H1 (cell line): ENCODE results near the gene VDAC2. TPM values are rescaled to one million over a fixed set of nuclear protein-coding genes. Genes with fewer than 3 reads are reported as not detected.

Source experiments
- CTCF ChIA-PET: fragments of 300-600 bp; sonication (Branson Sonifier 250); formaldehyde crosslinking; loops from one replicate; lab custom pipeline; 2021; ENCODE audit not compliant: partially characterized antibody; lab: Charles Lee
- POLR2A ChIA-PET: fragments of 300-600 bp; sonication (Branson Sonifier 250); formaldehyde crosslinking; loops from one replicate; lab custom pipeline; 2021; ENCODE audit warnings: inconsistent platforms; ENCODE audit not compliant: partially characterized antibody; lab: Charles Lee
- DNase-seq, 2 experiments: peaks; one replicate each; pipeline versions ENCODE4 v3.0.0 to v3.0.0-alpha.2; 2010 to 2022; ENCODE audit warnings: low spot score in 2 of 2, low read depth in 1 of 2, mixed read lengths in 1 of 2
- FAIRE-seq: peaks from 2 replicates; lab custom pipeline; 2011; peaks lifted over from hg19 to GRCh38; lab: Jason Lieb, UNC
- H2AFZ ChIP-seq: 2 replicates; pipeline ENCODE4 v1.8.1; 2012; ENCODE audit warnings: low read length, inconsistent platforms
- H2AK5ac ChIP-seq: 2 replicates; pipeline ENCODE4 v1.6.1; 2013; ENCODE audit warnings: low read depth, low read length
- H2BK120ac ChIP-seq: replicated peaks from 2 replicates; pipeline ENCODE3; 2013; ENCODE audit warnings: low read depth, low read length, inconsistent platforms
- H2BK12ac ChIP-seq: 2 replicates; pipeline ENCODE4 v1.6.1; 2013; ENCODE audit warnings: low read depth, low read length
- H2BK15ac ChIP-seq: 2 replicates; pipeline ENCODE4 v1.6.1; 2013; ENCODE audit warnings: low read length
- H2BK20ac ChIP-seq: 2 replicates; pipeline ENCODE4 v1.6.1; 2013; ENCODE audit warnings: low read length
- H2BK5ac ChIP-seq: 2 replicates; pipeline ENCODE4 v1.6.1; 2013; ENCODE audit warnings: low read depth, low read length
- H3K14ac ChIP-seq: 2 replicates; pipeline ENCODE4 v1.6.1; 2013; ENCODE audit warnings: inconsistent platforms; ENCODE audit not compliant: insufficient read length
- H3K18ac ChIP-seq: 2 replicates; pipeline ENCODE4 v1.6.1; 2013; ENCODE audit warnings: low read length; ENCODE audit errors: extremely low read depth
- H3K23ac ChIP-seq: 2 replicates; pipeline ENCODE4 v1.6.1; 2013; ENCODE audit warnings: inconsistent platforms; ENCODE audit not compliant: insufficient read length
- H3K23me2 ChIP-seq: 2 replicates; pipeline ENCODE4 v1.6.1; 2013; ENCODE audit warnings: low read depth, low read length
- H3K27ac ChIP-seq: 2 replicates; pipeline ENCODE4 v1.6.1; 2011; ENCODE audit warnings: low read depth, low read length, inconsistent platforms
- H3K27me3 ChIP-seq, 4 experiments: replicated peaks in 1 of 4; 1 replicate in 1 of 4; 2 replicates in 3 of 4; pipeline versions ENCODE4 v1.6.1 to v1.8.1; 2011 to 2013; ENCODE audit warnings: low read length in 3 of 4, mild to moderate bottlenecking in 3 of 4, inconsistent platforms in 2 of 4, mixed read lengths in 2 of 4, moderate library complexity in 1 of 4; ENCODE audit not compliant: control insufficient read depth in 3 of 4, insufficient read depth in 3 of 4; ENCODE audit errors: extremely low read depth in 1 of 4
- H3K36me3 ChIP-seq, 4 experiments: 2 replicates each; pipeline versions ENCODE4 v1.6.1 to v1.8.1; 2011 to 2013; ENCODE audit warnings: mild to moderate bottlenecking in 4 of 4, low read length in 3 of 4, moderate library complexity in 2 of 4, control low read depth in 1 of 4, inconsistent platforms in 1 of 4; ENCODE audit not compliant: insufficient read depth in 4 of 4, control insufficient read depth in 2 of 4
- H3K4ac ChIP-seq: replicated peaks from 2 replicates; pipeline ENCODE3; 2013; ENCODE audit warnings: low read length, low read depth, mixed read lengths, inconsistent platforms; ENCODE audit not compliant: insufficient read length
- H3K4me1 ChIP-seq, 4 experiments: replicated peaks in 1 of 4; 1 replicate in 1 of 4; 2 replicates in 3 of 4; pipeline versions ENCODE4 v1.6.1 to v1.8.1; 2011 to 2013; ENCODE audit warnings: low read length in 3 of 4, inconsistent platforms in 2 of 4, mixed read lengths in 1 of 4; ENCODE audit not compliant: insufficient read depth in 4 of 4, control insufficient read depth in 3 of 4
- H3K4me2 ChIP-seq, 2 experiments: 2 replicates each; pipeline versions ENCODE4 v1.6.1 to v1.8.1; 2011 to 2013; ENCODE audit warnings: low read depth in 2 of 2, low read length in 2 of 2, control low read depth in 1 of 2, inconsistent platforms in 1 of 2, mild to moderate bottlenecking in 1 of 2; ENCODE audit not compliant: insufficient read depth in 1 of 2
- H3K4me3 ChIP-seq, 4 experiments: fragments of 200-600, 300-600 bp in 1 of 4; sonication (generic), shearing (Covaris generic), sonication (Bioruptor Twin) in 1 of 4; 2 replicates each; pipeline versions ENCODE4 v1.5.1 to v1.8.1; 2011 to 2016; ENCODE audit warnings: low read length in 4 of 4, low read depth in 3 of 4, control low read depth in 2 of 4, inconsistent platforms in 2 of 4, mild to moderate bottlenecking in 2 of 4, mixed read lengths in 1 of 4, moderate library complexity in 1 of 4; ENCODE audit not compliant: insufficient read depth in 2 of 4; ENCODE audit errors: extremely low read depth in 1 of 4
- H3K56ac ChIP-seq: replicated peaks from 2 replicates; pipeline ENCODE3; 2013; ENCODE audit warnings: low read depth, mild to moderate bottlenecking, mixed read lengths, low read length, inconsistent platforms; ENCODE audit not compliant: insufficient read length
- H3K79me1 ChIP-seq: 2 replicates; pipeline ENCODE4 v1.6.1; 2013; ENCODE audit warnings: low read depth, low read length, control low read depth
- H3K79me2 ChIP-seq, 2 experiments: 2 replicates each; pipeline versions ENCODE4 v1.6.1 to v1.8.1; 2012 to 2013; ENCODE audit warnings: low read length in 2 of 2, mild to moderate bottlenecking in 2 of 2, inconsistent platforms in 1 of 2; ENCODE audit not compliant: insufficient read depth in 2 of 2, control insufficient read depth in 1 of 2
- H3K9ac ChIP-seq, 4 experiments: replicated peaks in 1 of 4; 1 replicate in 1 of 4; 2 replicates in 3 of 4; pipeline versions ENCODE4 v1.6.1 to v1.8.1; 2011 to 2013; ENCODE audit warnings: low read depth in 3 of 4, low read length in 3 of 4, control low read depth in 2 of 4, mild to moderate bottlenecking in 2 of 4, moderate library complexity in 2 of 4, inconsistent platforms in 1 of 4; ENCODE audit errors: extremely low read depth in 1 of 4
- H3K9me3 ChIP-seq, 2 experiments: 2 replicates each; pipeline versions ENCODE4 v1.6.1 to v1.8.1; 2012 to 2013; ENCODE audit warnings: mild to moderate bottlenecking in 2 of 2, moderate library complexity in 2 of 2, control low read depth in 1 of 2, inconsistent platforms in 1 of 2, low read depth in 1 of 2, low read length in 1 of 2, mixed read lengths in 1 of 2; ENCODE audit not compliant: insufficient read depth in 2 of 2
- H4K20me1 ChIP-seq, 2 experiments: replicated peaks in 1 of 2; 2 replicates each; pipeline versions ENCODE3 to v1.8.1; 2011 to 2013; ENCODE audit warnings: inconsistent platforms in 2 of 2, low read length in 2 of 2, mild to moderate bottlenecking in 1 of 2; ENCODE audit not compliant: insufficient read depth in 2 of 2, control insufficient read depth in 1 of 2
- H4K5ac ChIP-seq: 2 replicates; pipeline ENCODE4 v1.6.1; 2013; ENCODE audit warnings: low read length, low read depth, mixed read lengths, inconsistent platforms; ENCODE audit not compliant: insufficient read length
- H4K8ac ChIP-seq: 2 replicates; pipeline ENCODE4 v1.8.0; 2013; ENCODE audit warnings: mild to moderate bottlenecking, moderate library complexity, low read length, inconsistent platforms; ENCODE audit not compliant: insufficient read depth; ENCODE audit errors: extremely low read depth
- H4K91ac ChIP-seq: replicated peaks from 2 replicates; pipeline ENCODE3; 2013; ENCODE audit warnings: low read length, mixed read lengths, inconsistent platforms; ENCODE audit not compliant: insufficient read length
- BRCA1 ChIP-seq: IDR thresholded peaks from 2 replicates; pipeline ENCODE4 v1.6.1; 2012; ENCODE audit warnings: low read depth, low read length, improper control_type of control experiment
- CHD2 ChIP-seq: IDR thresholded peaks from 2 replicates; pipeline ENCODE4 v1.6.1; 2012; ENCODE audit warnings: low read length, improper control_type of control experiment
- EZH2 ChIP-seq: fragments of 200-600 bp; sonication (generic); IDR thresholded peaks from 2 replicates; pipeline ENCODE4 v1.7.1; 2012; ENCODE audit warnings: low read depth, mild to moderate bottlenecking, moderate library complexity, low read length, inconsistent platforms; ENCODE audit not compliant: severe bottlenecking
- GABPA ChIP-seq: IDR thresholded peaks from 2 replicates; pipeline ENCODE4 v1.6.1; 2011; ENCODE audit warnings: mild to moderate bottlenecking, low read length, moderate library complexity, borderline replicate concordance; ENCODE audit not compliant: insufficient read depth
- GTF2F1 ChIP-seq: IDR thresholded peaks from 2 replicates; pipeline ENCODE4 v1.6.1; 2012; ENCODE audit warnings: low read depth, low read length, improper control_type of control experiment, borderline replicate concordance
- JUND ChIP-seq: IDR thresholded peaks from 2 replicates; pipeline ENCODE4 v1.6.1; 2011; ENCODE audit warnings: mild to moderate bottlenecking, improper control_type of control experiment, low read length
- KDM1A ChIP-seq: fragments of 200-600, 300-600 bp; sonication (generic); IDR thresholded peaks from 2 replicates; pipeline ENCODE4 v1.7.1; 2016; ENCODE audit warnings: mild to moderate bottlenecking, low read length, borderline replicate concordance
- KDM5A ChIP-seq: fragments of 200-600 bp; IDR thresholded peaks from 2 replicates; pipeline ENCODE4 v1.7.1; 2012; ENCODE audit warnings: mild to moderate bottlenecking, low read length, inconsistent platforms, mixed read lengths
- NRF1 ChIP-seq: IDR thresholded peaks from 2 replicates; pipeline ENCODE4 v1.6.1; 2011; ENCODE audit warnings: mild to moderate bottlenecking, low read depth, low read length, improper control_type of control experiment
- RFX5 ChIP-seq: IDR thresholded peaks from 2 replicates; pipeline ENCODE4 v1.6.1; 2011; ENCODE audit warnings: low read depth, low read length, improper control_type of control experiment, borderline replicate concordance
- SRF ChIP-seq: IDR thresholded peaks from 2 replicates; pipeline ENCODE4 v1.6.1; 2011; ENCODE audit warnings: mild to moderate bottlenecking, low read depth, low read length, moderate library complexity
- SUZ12 ChIP-seq: fragments of 200-600 bp; sonication (generic); IDR thresholded peaks from 2 replicates; pipeline ENCODE4 v1.6.1; 2012; ENCODE audit warnings: mild to moderate bottlenecking, inconsistent platforms, low read length, moderate library complexity, mixed read lengths
- TCF12 ChIP-seq: IDR thresholded peaks from 2 replicates; pipeline ENCODE4 v1.6.1; 2011; ENCODE audit warnings: low read depth, mild to moderate bottlenecking, low read length
- WGBS, 2 experiments: shearing (Covaris generic) in 1 of 2; methylation state at CpG; one replicate each; pipeline versions ENCODE4 v1.1.6 to v1.1.7; 2013 to 2015; ENCODE audit warnings: low lambda C conversion rate in 2 of 2, mixed read lengths in 2 of 2, inconsistent platforms in 1 of 2, low coverage in 1 of 2, missing lambda C conversion rate in 1 of 2; ENCODE audit not compliant: insufficient replicate concordance in 2 of 2, insufficient coverage in 1 of 2, insufficient read length in 1 of 2; ENCODE audit errors: extremely low coverage in 1 of 2, missing lambda C conversion rate in 1 of 2; 5-methylcytosine and 5-hydroxymethylcytosine counted together
- polyA plus RNA-seq, 7 experiments: library from polyadenylated mRNA; depleted of rRNA in 3 of 7; stranded (reverse) in 5 of 7; unstranded in 2 of 7; fragments of >200 nt in 5 of 7; fragments of 200-250 nt in 2 of 7; gene quantifications; 1 replicate in 5 of 7; 2 replicates in 1 of 7; 4 replicates in 1 of 7; pipeline versions ENCODE4 v1.2.1 to v1.2.3, GENCODE V29; 2011 to 2013; ENCODE audit warnings: missing spikeins in 2 of 7, mixed read lengths in 2 of 7
- total RNA-seq: library from RNA; stranded (reverse); fragmentation: NEBNext Ultra II Directional; extraction: Animal tissue kit (Norgen Biotek cat#: 25700); gene quantifications from 2 replicates; pipeline ENCODE4 v1.2.1, GENCODE V29; 2021
- TF ChIP-seq, protein P1 (sequence below): IDR thresholded peaks from 2 replicates; pipeline ENCODE4 v1.6.1; 2011; ENCODE audit warnings: low read length, improper control_type of control experiment

VDAC2 gene
- total and polyA plus RNA-seq, 2 of the 8 experiments (the other 6 are each of a cell fraction or from before 2014, with no cell fraction given) = 89.8 to 284 TPM

DNA sequence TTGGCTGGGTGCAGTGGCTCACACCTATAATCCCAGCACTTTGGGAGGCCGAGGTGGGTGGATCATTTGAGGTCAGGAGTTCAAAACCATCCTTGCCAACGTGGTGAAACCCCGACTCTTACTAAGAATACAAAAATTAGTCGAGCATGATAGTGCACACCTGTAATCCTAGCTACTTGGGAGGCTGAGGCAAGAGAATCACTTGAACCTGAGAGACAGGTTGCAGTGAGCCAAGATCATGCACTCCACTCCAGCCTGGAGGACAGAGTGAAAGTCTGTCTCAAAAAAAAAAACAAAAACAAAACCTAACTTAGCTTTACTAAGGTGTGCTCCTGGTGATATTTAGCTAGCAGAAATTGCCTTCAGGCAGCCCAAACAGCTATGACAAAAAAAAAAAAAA lies 24.3 kb upstream of the VDAC2 start:
- Histone ChIP-seq H3K9ac (no peak overlapping the region), H3K14ac (no peak overlapping the region), H3K4me1 (peaks cover 0 to 12% (median 7%) of the 10 kb centered on the region in 4 experiments; a peak in 5 of 7 replicates), H2BK20ac (no peak overlapping the region), H3K9me3 (no peaks in the 10 kb centered on the region), H3K23me2 (no peaks in the 10 kb centered on the region), H3K4me2 (no peak overlapping the region), H2BK15ac (no peak overlapping the region), H3K4ac (no peak overlapping the region), H2BK5ac (no peak overlapping the region), H3K18ac (no peak overlapping the region), H2BK120ac (no peak overlapping the region), H4K5ac (no peak overlapping the region), H3K23ac (no peak overlapping the region), H3K79me1 (no peaks in the 10 kb centered on the region), H3K4me3 (no peak overlapping the region), H3K27ac (no peak overlapping the region), H3K56ac (no peak overlapping the region), H2BK12ac (no peak overlapping the region), H4K20me1 (no peaks in the 10 kb centered on the region), H2AFZ (no peak overlapping the region), H4K91ac (no peak overlapping the region), H4K8ac (no peak overlapping the region), H3K79me2 (no peaks in the 10 kb centered on the region), H3K36me3 (no peaks in the 10 kb centered on the region), H3K27me3 (no peaks in the 10 kb centered on the region), H2AK5ac (no peak overlapping the region)
- ChIA-PET POLR2A (interaction anchor here (2.7 to 36.7 kb wide), 2 partner anchors 25 to 42 kb away, joined by 28 to 801 read pairs; partner anchors contain the start of genes COMTD1 and VDAC2), CTCF (interaction anchor here (0.6 to 10.5 kb wide), 7 partner anchors 10 to 46 kb away, joined by 3 to 209 read pairs (median 4); partner anchors contain the start of gene COMTD1)
- DNase-seq = no peak
- WGBS, 2 experiments = 82% methylated on average over 4 of the region's 4 CpGs; no CpG with 5 or more reads in 1 of the 2 experiments
- no peak for FAIRE-seq
- TF ChIP-seq SRF = no peak
- no peak for TF ChIP-seq NRF1
- TF ChIP-seq GABPA = no peak
- TF ChIP-seq RFX5 = no peak
- TF ChIP-seq, protein P1, sequence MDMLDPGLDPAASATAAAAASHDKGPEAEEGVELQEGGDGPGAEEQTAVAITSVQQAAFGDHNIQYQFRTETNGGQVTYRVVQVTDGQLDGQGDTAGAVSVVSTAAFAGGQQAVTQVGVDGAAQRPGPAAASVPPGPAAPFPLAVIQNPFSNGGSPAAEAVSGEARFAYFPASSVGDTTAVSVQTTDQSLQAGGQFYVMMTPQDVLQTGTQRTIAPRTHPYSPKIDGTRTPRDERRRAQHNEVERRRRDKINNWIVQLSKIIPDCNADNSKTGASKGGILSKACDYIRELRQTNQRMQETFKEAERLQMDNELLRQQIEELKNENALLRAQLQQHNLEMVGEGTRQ = no peak
- no peak for TF ChIP-seq KDM1A
- no peak for TF ChIP-seq TCF12
- no peak for TF ChIP-seq BRCA1
- no peak for TF ChIP-seq EZH2
- no peak for TF ChIP-seq GTF2F1
- no peak for TF ChIP-seq JUND
- TF ChIP-seq SUZ12 = no peak
- TF ChIP-seq KDM5A = no peak
- TF ChIP-seq CHD2 = no peak
